HL-60 (cell line): ENCODE data around the gene IRAG1.

Experiments
- CTCF ChIP-seq: IDR thresholded peaks from one replicate; pipeline ENCODE4 v1.5.1; 2011; ENCODE audit warnings: low read length, control low read depth, inconsistent platforms; ENCODE audit not compliant: insufficient read depth
- POLR2AphosphoS5 ChIP-seq: IDR thresholded peaks from 2 replicates; pipeline ENCODE4 v1.6.1; 2012; ENCODE audit warnings: low read depth

- no peak for TF ChIP-seq CTCF
- no peak for TF ChIP-seq POLR2AphosphoS5
Measured at GRCh38 chr11:10715571-10715970, 22.0 kb upstream of the IRAG1 start.
